ENCODE results near the gene PLXNA4.

The PLXNA4 gene

GRCh38 chr7:132158841-132159240 is 417.4 kb downstream of the PLXNA4 start:
- DNase-seq (ENCODE audit: low read depth in 2 of 2, low spot score in 1 of 2), result no peak

GRCh38 chr7:132158166-132158565 is 418.1 kb downstream of the PLXNA4 start:
- no peak for DNase-seq (ENCODE audit: low read depth in 2 of 2, low spot score in 1 of 2)

GRCh38 chr7:132155715-132156114 is 420.6 kb downstream of the PLXNA4 start:
- no peak for DNase-seq (ENCODE audit: low read depth in 2 of 2, low spot score in 1 of 2)

- DNase-seq (ENCODE audit: low read depth in 2 of 2, low spot score in 1 of 2), result no peak
Measured at GRCh38 chr7:132154695-132155471, 421.4 kb downstream of the PLXNA4 start.

GRCh38 chr7:132154248-132154647 is 422.0 kb downstream of the PLXNA4 start:
- no peak for DNase-seq (ENCODE audit: low read depth in 2 of 2, low spot score in 1 of 2)

- DNase-seq (ENCODE audit: low read depth in 2 of 2, low spot score in 1 of 2), result no peak
Measured at GRCh38 chr7:132152131-132152889, 424.0 kb downstream of the PLXNA4 start.

- DNase-seq (ENCODE audit: low read depth in 2 of 2, low spot score in 1 of 2), result no peak
Measured at GRCh38 chr7:132150711-132151110, 425.6 kb downstream of the PLXNA4 start.

GRCh38 chr7:132149436-132150304 is 426.6 kb downstream of the PLXNA4 start:
- DNase-seq (ENCODE audit: low read depth in 2 of 2, low spot score in 1 of 2), result no peak

GRCh38 chr7:132148876-132149275 is 427.4 kb downstream of the PLXNA4 start:
- no peak for DNase-seq (ENCODE audit: low read depth in 2 of 2, low spot score in 1 of 2)

GRCh38 chr7:132145466-132145865 is 430.8 kb downstream of the PLXNA4 start:
- DNase-seq (ENCODE audit: low read depth in 2 of 2, low spot score in 1 of 2), result no peak

- no peak for DNase-seq (ENCODE audit: low read depth in 2 of 2, low spot score in 1 of 2)
Measured at GRCh38 chr7:132145063-132145462, 431.2 kb downstream of the PLXNA4 start.

GRCh38 chr7:132142006-132142405 is 434.3 kb downstream of the PLXNA4 start:
- no peak for DNase-seq (ENCODE audit: low read depth in 2 of 2, low spot score in 1 of 2)

- no peak for DNase-seq (ENCODE audit: low read depth in 2 of 2, low spot score in 1 of 2)
Measured at GRCh38 chr7:132141109-132141508, 435.2 kb downstream of the PLXNA4 start.

GRCh38 chr7:132140341-132140740 is 435.9 kb downstream of the PLXNA4 start:
- no peak for DNase-seq (ENCODE audit: low read depth in 2 of 2, low spot score in 1 of 2)

- no peak for DNase-seq (ENCODE audit: low read depth in 2 of 2, low spot score in 1 of 2)
Measured at GRCh38 chr7:132138817-132139216, 437.5 kb downstream of the PLXNA4 start.

GRCh38 chr7:132137681-132138080 is 438.6 kb downstream of the PLXNA4 start:
- DNase-seq (ENCODE audit: low read depth in 2 of 2, low spot score in 1 of 2), result no peak

- no peak for DNase-seq (ENCODE audit: low read depth in 2 of 2, low spot score in 1 of 2)
Measured at GRCh38 chr7:132135746-132136385, 440.4 kb downstream of the PLXNA4 start.

- no peak for DNase-seq (ENCODE audit: low read depth in 2 of 2, low spot score in 1 of 2)
Measured at GRCh38 chr7:132134814-132135445, 441.3 kb downstream of the PLXNA4 start.

- no peak for DNase-seq (ENCODE audit: low read depth in 2 of 2, low spot score in 1 of 2)
Measured at GRCh38 chr7:132133501-132133900, 442.8 kb downstream of the PLXNA4 start.

GRCh38 chr7:132131196-132131595 is 445.1 kb downstream of the PLXNA4 start:
- no peak for DNase-seq (ENCODE audit: low read depth in 2 of 2, low spot score in 1 of 2)

GRCh38 chr7:132130497-132130896 is 445.8 kb downstream of the PLXNA4 start:
- DNase-seq (ENCODE audit: low read depth in 2 of 2, low spot score in 1 of 2), result no peak

Data from stimulated activated CD8-positive, alpha-beta memory T cell treated with anti-CD3 and anti-CD28 coated beads, Interleukin-4, amount 100 ng/mL, for 1 hour (primary cell).